NCI-H1436 (cell line): ENCODE results near the gene PSMG4.
A peak's percentile ranks its signal among the peaks of the same experiment; 100 is the strongest.

Experiments used
- DNase-seq: peaks from one replicate; lab custom pipeline; 2025; lab: John Stamatoyannopoulos, UW

PSMG4 gene, protein sequence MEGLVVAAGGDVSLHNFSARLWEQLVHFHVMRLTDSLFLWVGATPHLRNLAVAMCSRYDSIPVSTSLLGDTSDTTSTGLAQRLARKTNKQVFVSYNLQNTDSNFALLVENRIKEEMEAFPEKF

DNA sequence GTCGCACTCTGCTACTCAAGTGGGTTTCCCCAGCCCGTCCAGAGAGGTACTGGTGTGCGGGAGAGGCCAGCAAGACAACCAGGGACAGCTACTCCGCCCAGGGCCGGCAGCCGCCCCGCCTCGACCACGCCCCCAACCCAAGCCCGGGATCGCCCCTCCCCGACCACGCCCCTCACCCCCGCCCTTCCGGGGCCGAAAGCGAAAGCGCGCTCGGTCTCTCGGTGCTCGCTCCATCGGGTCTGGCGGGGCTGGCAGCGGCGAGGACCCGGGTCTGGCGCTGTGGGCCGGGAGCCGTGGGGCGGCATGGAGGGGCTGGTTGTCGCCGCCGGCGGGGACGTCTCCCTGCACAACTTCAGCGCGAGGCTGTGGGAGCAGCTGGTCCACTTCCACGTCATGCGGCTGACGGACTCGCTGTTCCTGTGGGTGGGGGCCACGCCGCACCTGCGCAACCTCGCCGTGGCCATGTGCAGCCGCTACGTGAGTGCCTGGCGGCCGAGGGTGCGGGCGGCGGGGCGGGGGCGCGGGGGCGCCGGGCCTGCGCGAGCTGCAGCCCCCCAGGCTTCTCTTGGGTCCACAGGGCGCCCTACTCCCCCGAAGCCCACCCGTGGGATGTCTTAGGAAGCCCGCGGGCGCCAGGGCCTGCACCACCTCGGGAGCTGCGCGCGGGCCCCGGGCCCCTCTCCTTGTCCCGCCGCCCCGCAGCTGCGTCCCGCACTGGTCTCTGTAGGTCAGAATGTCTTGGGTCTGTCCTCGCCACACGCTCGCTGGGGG is at the start of gene PSMG4:
Gene PSMG4, plus strand, starts transcription at position 228 of the 771 bp plus-strand sequence. Its CDS starts 76 bp downstream, at position 304.
- DNase-seq: peak; percentile 85

DNA sequence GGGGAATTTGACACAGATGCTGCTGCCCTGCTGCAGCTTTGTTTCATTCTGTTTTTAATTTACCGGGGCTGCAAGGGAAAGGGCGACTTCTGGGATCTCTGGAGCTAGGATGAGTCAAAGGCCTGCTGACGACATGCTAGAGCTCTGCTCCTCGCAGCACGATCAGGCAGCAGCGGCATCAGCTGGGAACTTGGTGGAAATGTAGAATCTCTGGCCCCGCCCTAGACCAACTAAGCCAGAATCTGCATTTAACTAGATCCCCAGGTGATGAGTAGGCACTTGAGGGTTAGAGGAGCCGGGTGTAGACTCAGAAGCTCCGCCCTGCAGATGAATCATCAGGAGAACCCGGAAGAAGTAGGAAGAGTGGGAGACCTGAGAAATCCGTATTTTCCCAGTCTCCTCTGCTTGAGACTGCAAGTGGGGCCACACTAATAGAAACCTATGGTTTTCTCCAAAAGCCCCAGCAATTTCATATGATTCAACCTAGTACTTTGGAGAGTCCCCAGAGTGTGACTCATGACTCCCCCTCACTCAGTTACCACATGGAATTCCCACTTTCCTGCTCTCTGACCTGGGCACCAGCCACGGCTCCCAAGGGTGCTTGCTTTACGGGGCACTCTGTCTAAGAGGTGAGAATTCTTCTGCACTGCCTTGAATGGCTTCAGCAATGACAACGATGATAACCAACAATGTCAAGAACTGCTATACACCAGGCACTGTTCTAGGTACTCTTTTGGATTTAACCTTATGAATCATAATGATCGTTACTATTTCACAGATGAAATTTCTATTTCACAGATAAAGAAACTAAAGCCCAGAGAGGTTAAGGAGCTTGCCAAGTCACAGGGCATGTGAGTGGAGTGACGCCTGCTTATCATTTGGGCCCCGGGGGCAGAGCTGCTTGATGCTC is 49.4 kb upstream of the PSMG4 start:
- peak; percentile 94 for DNase-seq

DNA sequence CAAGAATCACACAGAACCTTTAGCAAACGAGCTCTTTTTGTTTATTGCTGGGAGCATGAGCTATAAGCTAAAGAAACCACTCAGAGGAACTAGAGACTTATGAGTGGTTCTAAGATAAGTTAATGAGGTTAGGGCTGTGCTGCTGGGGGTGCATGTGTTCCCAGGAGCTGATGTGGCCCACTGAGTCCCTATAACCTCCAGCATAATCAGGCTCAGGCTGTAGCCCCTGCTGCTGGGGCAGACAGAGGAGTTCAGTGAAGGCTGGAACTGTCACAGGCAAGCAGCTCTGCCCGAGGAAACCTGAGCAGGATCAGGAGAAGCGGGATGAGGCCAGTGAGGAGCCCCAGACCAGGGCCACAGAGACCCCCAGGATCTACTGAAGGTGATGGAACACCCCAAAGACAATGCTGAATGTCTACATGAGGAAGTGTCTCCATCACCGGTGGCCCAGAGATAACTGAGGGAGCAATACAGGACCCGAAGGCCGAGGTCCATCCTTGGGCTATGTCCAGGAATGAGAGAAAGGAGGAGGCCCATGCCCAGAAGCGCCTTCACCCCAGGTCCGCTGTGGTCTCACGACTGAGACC is 48.6 kb upstream of the PSMG4 start:
- DNase-seq: no peak

DNA sequence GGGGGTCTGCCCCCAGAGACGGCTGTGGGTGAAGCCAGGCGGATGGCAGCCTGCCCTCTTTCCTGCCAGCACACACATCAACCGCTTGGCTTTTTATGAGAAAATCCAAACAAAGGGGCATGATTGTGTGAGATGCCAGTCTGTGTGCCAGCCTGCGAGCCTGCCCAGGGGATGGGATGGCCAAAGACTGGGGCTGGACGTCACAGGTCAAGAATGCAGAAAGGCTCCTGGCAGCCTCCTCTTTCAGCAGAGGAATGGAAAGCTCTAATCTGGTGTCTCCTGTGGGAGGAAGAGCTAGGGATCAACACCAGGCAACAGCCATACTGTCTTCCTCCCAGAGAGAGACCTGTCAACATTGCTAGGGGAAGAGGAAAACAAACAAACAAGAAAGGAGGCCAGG is 47.1 kb upstream of the PSMG4 start:
- no peak for DNase-seq

DNA sequence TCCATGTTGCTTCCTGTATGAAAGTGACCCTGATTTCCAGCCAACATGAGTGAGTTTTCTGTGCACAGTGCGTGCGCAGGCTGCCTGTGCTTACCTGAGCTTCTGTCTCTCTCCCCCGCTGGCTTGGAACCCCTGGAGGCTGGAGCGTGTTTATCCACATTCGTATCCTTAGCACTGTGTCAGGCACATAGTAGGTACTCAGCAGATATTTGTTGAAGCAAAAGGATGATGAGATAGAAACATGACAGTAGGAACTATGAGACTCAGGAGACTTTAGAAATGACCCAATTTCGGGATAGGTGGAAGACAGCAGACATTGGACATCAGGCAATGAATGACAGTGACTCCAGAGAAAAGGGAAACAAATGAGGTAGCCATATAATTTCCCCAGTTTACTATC is 46.5 kb upstream of the PSMG4 start:
- DNase-seq: no peak

- DNase-seq: no peak
Observed at GRCh38 chr6:3213334-3213695, 45.4 kb upstream of the PSMG4 start.

DNA sequence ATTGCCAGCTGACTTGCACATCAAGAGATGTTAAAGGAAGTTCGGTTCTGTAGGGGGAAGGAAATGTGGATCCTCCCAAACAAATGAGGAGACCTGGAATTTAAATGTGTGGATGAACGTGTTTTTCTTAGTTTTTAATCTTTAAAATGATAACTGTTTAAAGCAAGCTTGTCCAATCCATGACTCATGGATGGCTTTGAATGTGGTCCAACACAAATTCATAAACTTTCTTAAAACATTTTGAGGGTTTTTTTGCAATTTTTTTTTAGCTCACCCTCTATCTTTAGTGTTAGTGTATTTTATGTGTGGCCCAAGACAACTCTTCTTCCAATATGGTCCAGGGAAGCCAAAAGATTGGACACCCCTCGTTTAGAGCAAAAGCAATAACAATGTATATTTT is 43.8 kb upstream of the PSMG4 start:
- DNase-seq: no peak

- DNase-seq: no peak
Observed at GRCh38 chr6:3217286-3217685, 41.5 kb upstream of the PSMG4 start.

DNA sequence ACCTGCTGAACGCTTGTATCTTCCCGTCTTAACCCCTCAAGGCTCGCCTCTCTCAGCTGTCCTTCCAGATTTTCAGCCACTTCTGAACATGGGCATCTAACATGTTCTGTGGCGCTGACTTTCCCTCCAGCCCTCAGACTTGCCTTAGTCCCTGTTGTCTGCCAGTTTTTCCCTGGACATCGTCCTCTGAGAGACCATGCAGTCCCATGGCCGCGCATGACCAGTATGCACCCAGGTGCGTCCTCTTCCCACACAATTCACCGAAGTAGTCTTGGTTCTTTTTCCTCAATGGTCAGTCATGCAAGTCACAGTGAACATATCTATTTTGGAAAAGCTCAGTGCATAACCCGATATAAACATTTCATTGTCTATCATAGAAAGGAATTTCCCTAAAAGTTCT is 40.5 kb upstream of the PSMG4 start:
- DNase-seq: no peak

- no peak for DNase-seq
Observed at GRCh38 chr6:3220366-3220765, 38.4 kb upstream of the PSMG4 start.

DNA sequence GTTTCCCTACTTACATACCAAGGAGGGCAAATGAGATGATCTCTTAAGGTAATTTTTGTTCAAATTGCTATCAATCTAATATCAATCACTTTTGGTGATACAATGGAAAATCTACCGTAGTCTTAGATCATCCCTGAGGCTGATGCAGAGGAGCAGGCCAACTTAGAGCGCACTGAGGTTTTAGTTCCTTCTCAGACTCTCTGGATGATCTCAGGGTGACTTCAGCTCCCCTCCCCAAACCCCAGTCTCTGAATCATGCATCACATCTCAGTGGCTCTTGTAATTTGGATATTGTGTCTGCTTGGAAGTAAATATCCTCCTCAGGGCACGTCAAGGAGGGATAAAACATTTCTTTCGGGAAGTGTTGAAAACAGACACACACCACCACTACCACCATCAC is 37.2 kb upstream of the PSMG4 start:
- DNase-seq: no peak

GRCh38 chr6:3222506-3223038 is 36.2 kb upstream of the PSMG4 start:
- no peak for DNase-seq

DNA sequence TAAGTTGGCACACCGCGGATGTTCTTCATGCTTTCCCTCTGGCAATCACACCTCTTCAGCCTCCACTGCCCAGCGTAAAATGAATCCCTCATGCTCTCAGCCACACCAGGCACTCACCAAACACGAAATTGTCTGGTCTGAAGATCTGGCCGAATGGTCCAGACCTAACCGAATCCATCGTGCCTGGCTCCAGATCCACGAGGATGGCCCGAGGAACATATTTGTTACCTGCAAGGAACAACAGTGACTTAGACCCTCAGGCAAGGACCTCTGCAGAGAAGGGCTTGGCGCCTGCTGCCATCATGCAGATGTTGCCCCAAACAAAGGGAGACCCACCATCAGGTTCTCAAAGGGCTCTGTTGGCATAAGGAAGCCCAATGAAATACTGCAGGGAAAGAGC is 32.7 kb upstream of the PSMG4 start:
- no peak for DNase-seq

GRCh38 chr6:3226481-3227362 is 32.0 kb upstream of the PSMG4 start:
- DNase-seq: peak; percentile 20

- peak; percentile 95 for DNase-seq
Observed at GRCh38 chr6:3227363-3228045, 31.2 kb upstream of the PSMG4 start, which contains the start of gene TUBB2B. TUBB2B (minus strand) TSS chr6:3227653; CDS start chr6:3227543, 110 bp downstream.

DNA sequence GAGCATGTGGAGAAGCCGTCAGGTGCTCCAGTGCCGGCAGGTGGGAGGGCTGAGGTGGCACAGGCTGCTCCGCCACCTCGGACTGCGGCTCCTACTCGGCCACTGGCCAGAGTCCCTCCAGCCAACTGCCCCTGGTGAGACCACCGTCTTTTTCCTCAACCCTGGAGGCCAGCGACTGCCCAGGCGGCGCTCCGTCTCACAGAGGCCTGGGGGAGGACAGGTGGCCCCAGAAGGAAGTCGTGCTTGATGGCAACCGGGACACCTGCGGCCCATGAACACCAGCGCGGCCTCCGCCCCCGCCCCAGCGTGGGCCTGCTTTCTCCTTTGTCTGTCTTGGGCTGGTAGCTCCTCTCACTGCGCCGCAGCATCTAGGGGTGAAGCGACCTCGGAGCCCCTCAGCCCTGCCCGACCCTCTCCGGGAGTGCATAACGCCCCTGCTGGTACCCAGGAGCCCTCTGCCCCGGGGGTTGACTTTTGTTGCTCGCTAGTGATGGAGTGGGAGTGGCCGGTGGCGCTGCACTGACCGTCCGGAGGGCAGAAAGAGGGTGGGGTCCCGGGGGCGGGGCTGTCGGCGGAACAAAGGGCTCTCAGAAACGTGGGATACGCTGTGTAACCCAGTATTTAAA is 30.6 kb upstream of the PSMG4 start:
- DNase-seq: peak; percentile 77

GRCh38 chr6:3228771-3229565 is 29.8 kb upstream of the PSMG4 start:
- DNase-seq: peak; percentile 76

GRCh38 chr6:3229566-3230178 is 29.1 kb upstream of the PSMG4 start:
- DNase-seq: peak; percentile 77
